Measurements from ENCODE around the gene CELF3. TPM values are rescaled to one million over a fixed set of nuclear protein-coding genes. Genes with fewer than 3 reads are reported as not detected.

The CELF3 gene
- total and polyA plus RNA-seq, 2 experiments from 2014 or later: 0.31 to 0.58 TPM

DNA sequence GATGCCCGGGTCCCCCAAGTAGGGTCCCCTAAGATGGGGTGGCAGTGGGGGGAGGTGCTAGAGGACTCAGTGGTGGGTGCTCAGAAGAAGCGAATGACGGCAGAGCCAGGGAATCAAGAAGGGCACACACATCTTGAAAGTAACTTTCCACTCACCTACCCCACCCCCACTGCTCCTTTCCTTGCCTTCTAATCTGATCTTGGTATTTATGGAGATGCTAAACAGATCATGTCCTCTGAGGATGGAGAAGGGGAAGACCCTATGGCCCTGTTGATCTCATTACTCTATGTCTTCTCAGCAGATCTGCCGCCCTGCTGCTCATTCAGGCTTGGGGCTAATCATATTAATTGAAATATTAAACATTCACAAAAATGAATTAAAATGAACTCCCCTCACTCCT is 2.1 kb upstream of the CELF3 start:
- Histone ChIP-seq H3K4me2 (no peak overlapping the region), H3K4me3 (no peak overlapping the region), H3K79me2 (replicated peaks; ENCODE audit: insufficient read depth) (no peaks in the 10 kb centered on the region), H3K9me2 (ENCODE audit: insufficient read depth) (no peaks in the 10 kb centered on the region), H3K36me3 (ENCODE audit: insufficient read depth) (no peaks in the 10 kb centered on the region), H3K27ac (ENCODE audit: low read depth) (no peak overlapping the region), H2AFZ (no peak overlapping the region), H3F3A (replicated peaks; ENCODE audit: low read depth) (no peaks in the 10 kb centered on the region), H4K20me1 (replicated peaks; ENCODE audit: insufficient read depth) (0 out of 2 replicates have a peak, but pooled peaks cover 2% of the 10 kb centered on the region), H3K27me3 (ENCODE audit: insufficient read depth) (peaks cover 62% of the 10 kb centered on the region), H3K4me1 (ENCODE audit: insufficient read depth) (peaks cover 30% of the 10 kb centered on the region)
- ATAC-seq (no peak), DNase-seq (ENCODE audit: low spot score) (no peak)
- TF ChIP-seq REST (IDR thresholded peaks at IDR 0.05; ENCODE audit: unreplicated experiment) (no peak), ZNF462 (CRISPR knock-in tag; IDR thresholded peaks at IDR 0.05) (no peak), NANOG (IDR thresholded peaks at IDR 0.05; ENCODE audit: borderline replicate concordance) (no peak), POLR2AphosphoS5 (IDR thresholded peaks at IDR 0.05; ENCODE audit: low read depth) (no peak), ETS1 (IDR thresholded peaks at IDR 0.05) (no peak), CREB1 (CRISPR knock-in tag; IDR thresholded peaks at IDR 0.05; ENCODE audit: low read depth) (no peak), ZNF114 (CRISPR knock-in tag; IDR thresholded peaks at IDR 0.05) (no peak), EZH2phosphoT487 (IDR thresholded peaks at IDR 0.05; ENCODE audit: unreplicated experiment) (no peak), CTCF (conservative IDR thresholded peaks at IDR 0.05; ENCODE audit: low read depth in 2 of 2) (no peak)
- H3K4me1 Mint-ChIP-seq: peaks cover 33% of the 10 kb centered on the region
- no peaks in the 10 kb centered on the region for H3K36me3 Mint-ChIP-seq (ENCODE audit: low read depth)
- H3K27ac Mint-ChIP-seq: no peak overlapping the region
- no peak overlapping the region for H3K4me3 Mint-ChIP-seq
- no peaks in the 10 kb centered on the region for H3K9me3 Mint-ChIP-seq
- peaks cover 40% of the 10 kb centered on the region for H3K27me3 Mint-ChIP-seq (ENCODE audit: insufficient read depth, low read depth, poor library complexity)
